Measurements from ENCODE around the gene UBR3.
A peak's percentile ranks its signal among the peaks of the same experiment; 100 is the strongest.

Gene UBR3

GRCh38 chr2:169983506-169983905 is 156.3 kb downstream of the UBR3 start:
- peak; percentile 26 for DNase-seq (ENCODE audit: low read depth)
- TF ChIP-seq CTCF (IDR thresholded peaks at IDR 0.05; ENCODE audit: low read length, missing control alignments): peak; percentile 16
- no peak overlapping the region for H3K4me3 ChIP-seq (replicated peaks; ENCODE audit: low read depth, low read length)

- H3K4me3 ChIP-seq (replicated peaks; ENCODE audit: low read depth, low read length): no peak overlapping the region
- TF ChIP-seq CTCF (IDR thresholded peaks at IDR 0.05; ENCODE audit: low read length, missing control alignments): no peak
- no peak for DNase-seq (ENCODE audit: low read depth)
These were observed 156.9 kb downstream of the UBR3 start for GRCh38 chr2:169984145-169984544.

- DNase-seq (ENCODE audit: low read depth): no peak
- no peak overlapping the region for H3K4me3 ChIP-seq (replicated peaks; ENCODE audit: low read depth, low read length)
- no peak for TF ChIP-seq CTCF (IDR thresholded peaks at IDR 0.05; ENCODE audit: low read length, missing control alignments)
These were observed 167.5 kb downstream of the UBR3 start for GRCh38 chr2:169994752-169995151.

- H3K4me3 ChIP-seq (replicated peaks; ENCODE audit: low read depth, low read length): no peak overlapping the region
- TF ChIP-seq CTCF (IDR thresholded peaks at IDR 0.05; ENCODE audit: low read length, missing control alignments): no peak
- DNase-seq (ENCODE audit: low read depth): no peak
These were observed 170.1 kb downstream of the UBR3 start for GRCh38 chr2:169997140-169997887.

GRCh38 chr2:169999054-169999453 is 171.8 kb downstream of the UBR3 start:
- no peak overlapping the region for H3K4me3 ChIP-seq (replicated peaks; ENCODE audit: low read depth, low read length)
- TF ChIP-seq CTCF (IDR thresholded peaks at IDR 0.05; ENCODE audit: low read length, missing control alignments): no peak
- DNase-seq (ENCODE audit: low read depth): no peak

GRCh38 chr2:170002096-170002495 is 174.8 kb downstream of the UBR3 start:
- H3K4me3 ChIP-seq (replicated peaks; ENCODE audit: low read depth, low read length): no peak overlapping the region
- no peak for TF ChIP-seq CTCF (IDR thresholded peaks at IDR 0.05; ENCODE audit: low read length, missing control alignments)
- no peak for DNase-seq (ENCODE audit: low read depth)

- H3K4me3 ChIP-seq (replicated peaks; ENCODE audit: low read depth, low read length): no peak overlapping the region
These were observed 178.4 kb downstream of the UBR3 start for GRCh38 chr2:170005702-170006101.

More at GRCh38 chr2:170005702-170006101, 178.4 kb downstream of the UBR3 start:
- DNase-seq (ENCODE audit: low read depth): no peak
- no peak for TF ChIP-seq CTCF (IDR thresholded peaks at IDR 0.05; ENCODE audit: low read length, missing control alignments)
